GM19023 (cell line): Measurements from ENCODE around the gene SH3TC1.

Source experiments
- ATAC-seq: cut with Tn5 transposase; IDR thresholded peaks from one replicate; pipeline ENCODE4 v1.9.1; 2021; ENCODE audit warnings: mild to moderate bottlenecking, moderate library complexity; ENCODE audit not compliant: unreplicated experiment

SH3TC1 gene

GRCh38 chr4:8197521-8197920 lies 1.6 kb upstream of the SH3TC1 start:
- no peak for ATAC-seq

GRCh38 chr4:8198206-8198905 lies 734 bp upstream of the SH3TC1 start:
- ATAC-seq, result peak; percentile 1

- ATAC-seq, result no peak
Observed at GRCh38 chr4:8199594-8200301, 658 bp downstream of the SH3TC1 start.

GRCh38 chr4:8200302-8200975 lies 1.3 kb downstream of the SH3TC1 start:
- ATAC-seq, result no peak

- ATAC-seq, result peak; percentile 41
Observed at GRCh38 chr4:8201321-8201781, 2.3 kb downstream of the SH3TC1 start.

- no peak for ATAC-seq
Observed at GRCh38 chr4:8202108-8203051, 3.3 kb downstream of the SH3TC1 start.

GRCh38 chr4:8203052-8203401 lies 3.9 kb downstream of the SH3TC1 start:
- ATAC-seq, result no peak

- no peak for ATAC-seq
Observed at GRCh38 chr4:8203817-8204216, 4.7 kb downstream of the SH3TC1 start.

- no peak for ATAC-seq
Observed at GRCh38 chr4:8204576-8205227, 5.6 kb downstream of the SH3TC1 start.

GRCh38 chr4:8205241-8205707 lies 6.2 kb downstream of the SH3TC1 start:
- ATAC-seq, result no peak

GRCh38 chr4:8205749-8206611 lies 6.9 kb downstream of the SH3TC1 start:
- no peak for ATAC-seq

- ATAC-seq, result no peak
Observed at GRCh38 chr4:8207314-8207713, 8.2 kb downstream of the SH3TC1 start.

- no peak for ATAC-seq
Observed at GRCh38 chr4:8208565-8208964, 9.5 kb downstream of the SH3TC1 start.

GRCh38 chr4:8209181-8209874 lies 10.2 kb downstream of the SH3TC1 start:
- no peak for ATAC-seq

- ATAC-seq, result no peak
Observed at GRCh38 chr4:8210010-8210409, 10.9 kb downstream of the SH3TC1 start.

GRCh38 chr4:8210616-8211015 lies 11.5 kb downstream of the SH3TC1 start:
- no peak for ATAC-seq

- ATAC-seq, result no peak
Observed at GRCh38 chr4:8211251-8211650, 12.2 kb downstream of the SH3TC1 start.

- no peak for ATAC-seq
Observed at GRCh38 chr4:8211737-8212581, 12.9 kb downstream of the SH3TC1 start.
